GM21360 (cell line): ENCODE measurements around the gene OR2T11.
"Not testable (repeated sequence)": the region's sequence is repeated elsewhere in the genome, so short reads cannot be mapped to it uniquely, and the experiment has no call there.

Experiments used
- ATAC-seq: cut with Tn5 transposase; IDR thresholded peaks from one replicate; pipeline ENCODE4 v1.9.1; 2021; ENCODE audit warnings: mild to moderate bottlenecking, moderate library complexity; ENCODE audit not compliant: unreplicated experiment

OR2T11 gene

GRCh38 chr1:248621770-248622169 is 13.1 kb downstream of the OR2T11 start:
- ATAC-seq = no peak

DNA sequence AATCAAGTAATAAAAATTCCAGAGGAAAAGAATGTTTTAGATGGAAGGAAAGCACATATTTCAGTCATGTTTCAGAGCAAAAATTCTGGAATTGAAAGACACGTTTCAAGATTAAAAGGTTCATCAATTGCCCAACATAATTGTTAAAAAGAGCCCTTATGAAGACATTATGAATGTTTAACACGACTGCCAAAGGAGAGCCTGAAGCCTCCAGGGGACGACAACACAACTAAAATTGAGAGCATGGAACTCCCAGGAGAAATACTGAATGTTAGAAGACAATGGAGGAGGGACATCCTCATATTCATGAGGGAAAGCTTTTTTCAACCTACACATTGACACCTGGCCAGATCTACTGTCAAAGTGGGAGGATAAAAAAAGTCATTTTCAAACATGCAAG is 16.0 kb downstream of the OR2T11 start:
- ATAC-seq = no peak

DNA sequence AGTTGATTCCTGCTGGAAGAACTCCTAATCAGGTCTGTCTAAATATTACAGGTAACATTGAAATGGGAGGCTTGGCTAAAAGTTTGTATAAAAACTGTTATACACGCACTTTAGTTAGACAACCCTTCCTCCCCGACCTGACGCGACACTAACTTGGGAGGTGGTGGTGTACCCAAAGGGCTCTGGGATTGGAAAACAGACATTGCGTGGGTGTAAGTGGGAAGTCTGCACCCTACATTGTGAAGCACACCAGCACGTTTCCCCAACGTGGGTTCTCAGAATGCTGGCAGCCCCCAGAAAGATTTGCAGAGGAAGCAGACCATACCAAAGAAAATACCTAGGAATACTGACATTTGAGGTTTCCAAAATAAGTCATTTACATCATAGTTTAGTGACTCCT is 16.8 kb downstream of the OR2T11 start:
- ATAC-seq = no peak

DNA sequence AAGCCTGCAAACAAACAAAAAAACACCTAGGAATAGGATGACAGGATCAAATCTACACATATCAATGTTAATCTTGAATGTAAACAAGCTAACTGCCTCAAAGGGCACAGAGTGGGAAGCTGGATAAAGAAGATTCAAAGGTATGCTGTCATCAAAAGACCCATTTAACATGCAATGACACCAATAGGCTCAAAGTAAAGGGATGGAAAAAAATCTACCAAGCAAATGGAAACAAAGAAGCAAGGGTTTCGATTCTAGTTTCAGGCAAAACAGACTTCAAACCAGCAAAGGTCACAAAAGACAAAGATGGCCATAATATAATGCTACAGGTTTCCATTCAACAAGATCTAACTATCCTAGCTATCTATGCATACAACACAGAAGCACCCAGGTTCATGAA is 21.1 kb downstream of the OR2T11 start:
- ATAC-seq = no peak

DNA sequence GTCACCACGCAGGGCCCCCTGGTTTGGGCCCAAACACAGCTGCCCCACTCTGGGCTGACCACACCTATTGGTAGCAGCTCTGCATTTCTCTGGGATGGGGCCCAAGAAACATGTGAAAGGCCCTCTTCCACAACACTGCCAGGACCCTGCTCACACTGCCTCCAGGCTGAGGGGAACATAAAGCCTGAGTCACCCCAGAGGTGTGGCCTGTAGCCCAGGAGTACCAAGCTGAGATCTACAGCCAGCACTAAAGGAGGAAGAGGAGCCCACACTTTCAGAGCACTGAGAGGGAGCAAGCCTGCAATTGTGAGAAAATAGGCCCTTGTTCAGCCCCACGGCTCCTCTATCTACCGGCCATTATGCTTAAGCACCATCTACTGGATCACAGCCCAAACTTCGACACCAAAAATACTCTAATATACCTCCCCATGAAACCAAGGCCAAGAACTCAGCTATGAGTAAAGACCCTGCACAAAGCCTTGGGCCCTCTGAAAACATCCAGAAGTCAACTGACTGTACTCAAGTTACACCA is 22.9 kb downstream of the OR2T11 start:
- no peak for ATAC-seq

DNA sequence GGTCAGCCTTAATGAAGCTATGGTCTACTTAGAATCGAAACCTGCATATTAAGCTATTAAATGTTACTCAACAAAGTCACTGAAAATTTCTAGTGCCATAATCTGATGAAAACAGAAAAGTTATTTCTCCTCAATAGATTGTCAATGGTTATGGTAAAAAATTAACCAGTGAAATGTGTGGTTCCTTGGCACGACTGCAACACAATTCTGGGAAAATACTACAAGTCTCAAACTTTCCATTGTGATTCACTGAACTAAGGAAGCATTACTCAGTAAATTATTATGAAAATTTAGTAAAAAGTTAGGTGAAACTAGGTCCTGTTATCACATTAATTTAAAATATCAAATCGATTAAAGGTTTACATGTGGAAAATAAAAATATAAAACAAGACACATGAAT is 24.6 kb downstream of the OR2T11 start:
- no peak for ATAC-seq

GRCh38 chr1:248599396-248599795 is 35.5 kb downstream of the OR2T11 start:
- ATAC-seq = no peak

DNA sequence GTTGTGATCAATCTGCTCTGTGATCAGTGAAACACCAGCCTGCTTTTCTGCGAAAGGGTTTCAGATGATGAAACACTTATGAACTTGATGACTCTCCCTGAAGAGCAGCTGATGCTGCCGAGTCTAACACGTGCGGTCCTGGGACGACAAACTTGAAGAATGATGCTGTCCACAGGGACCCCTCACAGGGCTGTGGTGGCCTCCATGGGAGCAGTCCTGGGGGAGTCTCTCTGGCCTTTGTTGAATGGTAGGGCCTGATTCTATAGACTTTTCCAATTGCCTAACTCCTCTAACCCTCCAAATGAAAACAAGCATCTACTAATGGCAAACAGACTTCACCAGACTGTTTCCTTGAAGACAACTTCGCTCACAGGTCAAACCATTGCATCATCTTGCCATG is 37.3 kb downstream of the OR2T11 start, which contains the start of gene OR2T10:
OR2T10 (minus strand) TSS at position 112 of the 400 bp plus-strand sequence. CDS start 3,932 bp downstream, outside the sequence.
- ATAC-seq = no peak

DNA sequence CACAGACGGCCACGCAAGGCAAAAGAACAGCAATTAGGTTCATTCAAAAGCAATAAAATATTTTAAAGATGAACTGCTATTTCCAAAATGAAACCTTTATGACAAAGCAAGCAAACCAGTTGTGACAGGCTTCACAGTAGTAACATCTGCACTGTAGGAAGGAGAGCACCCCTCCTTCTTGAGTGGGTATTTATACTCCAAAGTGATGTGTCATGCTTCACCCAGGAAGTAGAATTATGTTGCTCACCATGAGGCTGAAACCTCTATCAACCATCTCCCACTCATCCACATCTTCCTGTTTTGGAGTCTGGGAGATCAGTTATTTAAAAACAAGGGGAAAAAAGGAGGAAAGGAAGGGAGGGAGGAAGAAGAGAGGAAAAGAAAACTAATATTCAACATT is 38.3 kb downstream of the OR2T11 start:
- no peak for ATAC-seq

- ATAC-seq = no peak
These were observed 41.7 kb downstream of the OR2T11 start for GRCh38 chr1:248593226-248593625.

GRCh38 chr1:248592655-248593054 is 42.2 kb downstream of the OR2T11 start:
- no peak for ATAC-seq

DNA sequence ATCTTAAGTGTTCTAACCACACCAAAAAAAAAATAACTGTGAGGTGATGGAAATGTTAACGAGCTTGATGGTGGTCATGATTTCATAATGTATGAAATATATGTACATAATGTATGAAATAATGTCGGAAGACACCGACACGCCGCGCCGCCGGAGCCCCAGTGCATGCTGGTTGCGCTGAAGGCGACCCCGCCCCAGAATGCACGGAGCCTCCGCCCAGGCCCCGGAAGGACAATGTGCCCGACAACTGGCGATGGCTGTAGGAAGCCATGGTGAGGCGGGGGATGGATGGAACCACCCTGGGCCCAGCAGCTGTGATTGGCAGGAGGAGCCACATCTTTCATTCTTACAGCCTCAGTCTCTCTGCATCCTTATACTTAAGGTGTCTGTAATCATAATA is 44.8 kb downstream of the OR2T11 start:
- ATAC-seq = no peak

DNA sequence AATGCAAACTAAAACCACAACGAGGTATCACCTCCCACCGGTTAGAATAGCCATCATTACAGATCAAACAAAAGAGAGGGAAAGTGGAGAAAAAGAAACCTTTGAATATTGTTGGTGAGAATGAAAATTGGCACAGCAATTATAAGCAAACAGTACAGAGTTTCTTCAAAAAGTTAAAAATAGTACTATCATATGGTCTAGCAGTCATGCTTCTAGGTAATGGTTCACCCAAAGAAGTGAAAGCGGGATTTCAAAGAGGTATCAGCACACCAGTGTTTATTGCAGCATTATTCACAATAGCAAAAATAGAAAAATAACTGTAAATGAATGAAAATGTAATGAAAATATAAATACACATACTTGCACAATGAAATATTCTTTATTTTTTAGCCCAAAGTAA is 45.6 kb downstream of the OR2T11 start:
- no peak for ATAC-seq

GRCh38 chr1:248585266-248585665 is 49.6 kb downstream of the OR2T11 start:
- no peak for ATAC-seq

GRCh38 chr1:248576260-248576980 is 58.5 kb downstream of the OR2T11 start:
- ATAC-seq = no peak

DNA sequence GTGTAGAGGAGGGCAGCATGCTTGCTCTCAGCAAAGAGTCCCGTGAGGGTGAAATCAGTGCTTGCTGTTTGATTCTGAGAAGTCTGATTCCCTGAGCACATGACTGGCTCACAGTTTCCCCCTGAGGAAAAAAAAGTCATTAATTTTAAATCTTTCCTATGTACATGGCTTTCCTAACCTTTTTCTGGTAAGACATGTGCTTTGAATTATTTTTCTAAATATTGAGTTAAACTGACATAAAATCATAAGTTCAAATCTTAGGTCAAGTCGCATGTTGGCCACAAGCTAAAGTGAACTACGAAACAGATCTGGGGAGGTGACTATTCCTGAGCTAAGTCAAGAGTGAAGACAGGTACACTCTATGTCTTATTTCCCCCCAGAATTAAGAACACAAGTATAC is 60.2 kb downstream of the OR2T11 start, which contains the start of gene OR2T34:
OR2T34 (minus strand) TSS at position 101 of the 400 bp plus-strand sequence; CDS start at position 101, 0 bp downstream.
- ATAC-seq = not testable (repeated sequence)

- ATAC-seq = not testable (repeated sequence)
These were observed 61.0 kb downstream of the OR2T11 start for GRCh38 chr1:248573856-248574255.
